ENCODE data around the gene TRIM71. TPM values are rescaled to one million over a fixed set of nuclear protein-coding genes. Genes with fewer than 3 reads are reported as not detected.

Gene TRIM71
- total RNA-seq, 1 donor from 2014 or later = 106 TPM

DNA sequence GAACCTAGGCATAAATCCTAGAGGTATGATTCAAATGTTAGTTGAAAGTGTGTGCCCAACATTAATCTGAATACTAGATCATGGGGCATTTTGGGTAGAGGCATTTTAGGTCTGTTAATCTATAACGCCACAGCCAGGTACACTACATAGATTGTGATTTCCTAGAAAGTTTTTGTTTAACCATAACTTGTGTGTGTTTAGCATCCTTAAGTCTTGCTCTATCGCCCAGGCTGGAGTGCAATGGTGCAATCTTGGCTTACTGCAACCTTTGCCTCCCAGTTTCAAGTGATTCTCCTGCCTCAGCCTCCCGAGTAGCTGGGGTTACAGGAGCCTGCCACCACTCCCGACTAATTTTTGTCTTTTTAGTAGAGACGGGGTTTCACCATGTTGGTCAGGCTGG is 59.1 kb downstream of the TRIM71 start:
- Mint-ChIP-seq H3K36me3 (peaks cover 41% of the 10 kb centered on the region), H3K9me3 (peaks cover 5% of the 10 kb centered on the region), H3K27me3 (ENCODE audit: insufficient read depth, low read depth) (no peaks in the 10 kb centered on the region), H3K4me1 (peaks cover 30% of the 10 kb centered on the region), H3K27ac (no peak overlapping the region), H3K4me3 (no peak overlapping the region)
- Histone ChIP-seq H2AFZ (replicated peaks) (no peak overlapping the region), H3K9ac (no peak overlapping the region), H3K9me3 (ENCODE audit: low read depth) (no peaks in the 10 kb centered on the region), H3K4me3 (no peak overlapping the region), H3K36me3 (peaks cover 7% of the 10 kb centered on the region), H4K20me1 (ENCODE audit: low read depth) (peaks cover 93% of the 10 kb centered on the region), H3K4me2 (no peak overlapping the region), H3K79me2 (ENCODE audit: low read depth) (peaks cover 100% of the 10 kb centered on the region), H3K27ac (no peak overlapping the region), H3K4me1 (peaks cover 38% of the 10 kb centered on the region), H3K27me3 (no peaks in the 10 kb centered on the region), H3F3A (ENCODE audit: low read depth) (peaks cover 11% of the 10 kb centered on the region)
- TF ChIP-seq EZH2 (IDR thresholded peaks at IDR 0.05) (no peak), EZH2phosphoT487 (IDR thresholded peaks at IDR 0.05) (no peak)
- TF ChIP-seq, protein P1, sequence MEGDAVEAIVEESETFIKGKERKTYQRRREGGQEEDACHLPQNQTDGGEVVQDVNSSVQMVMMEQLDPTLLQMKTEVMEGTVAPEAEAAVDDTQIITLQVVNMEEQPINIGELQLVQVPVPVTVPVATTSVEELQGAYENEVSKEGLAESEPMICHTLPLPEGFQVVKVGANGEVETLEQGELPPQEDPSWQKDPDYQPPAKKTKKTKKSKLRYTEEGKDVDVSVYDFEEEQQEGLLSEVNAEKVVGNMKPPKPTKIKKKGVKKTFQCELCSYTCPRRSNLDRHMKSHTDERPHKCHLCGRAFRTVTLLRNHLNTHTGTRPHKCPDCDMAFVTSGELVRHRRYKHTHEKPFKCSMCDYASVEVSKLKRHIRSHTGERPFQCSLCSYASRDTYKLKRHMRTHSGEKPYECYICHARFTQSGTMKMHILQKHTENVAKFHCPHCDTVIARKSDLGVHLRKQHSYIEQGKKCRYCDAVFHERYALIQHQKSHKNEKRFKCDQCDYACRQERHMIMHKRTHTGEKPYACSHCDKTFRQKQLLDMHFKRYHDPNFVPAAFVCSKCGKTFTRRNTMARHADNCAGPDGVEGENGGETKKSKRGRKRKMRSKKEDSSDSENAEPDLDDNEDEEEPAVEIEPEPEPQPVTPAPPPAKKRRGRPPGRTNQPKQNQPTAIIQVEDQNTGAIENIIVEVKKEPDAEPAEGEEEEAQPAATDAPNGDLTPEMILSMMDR (IDR thresholded peaks at IDR 0.05) = no peak
- DNase-seq (ENCODE audit: low spot score) = no peak

DNA sequence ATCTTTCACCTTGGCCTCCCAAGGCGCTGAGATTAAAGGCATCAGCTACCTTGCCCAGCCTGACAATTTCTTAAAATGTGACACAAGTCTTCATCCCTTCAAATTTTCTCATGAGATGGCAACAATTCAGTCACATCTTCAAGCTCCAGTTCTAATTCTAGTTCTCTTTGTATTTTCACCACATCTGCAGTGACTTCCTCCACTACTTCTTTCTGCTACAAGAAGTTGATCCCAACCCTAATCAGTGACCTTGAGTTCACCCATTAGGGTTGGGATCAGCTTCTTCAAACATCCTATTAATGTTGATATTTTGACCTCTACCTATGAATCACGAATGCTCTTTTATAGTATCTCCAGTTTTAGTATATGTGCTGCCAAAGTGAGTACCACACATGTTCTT is 59.8 kb downstream of the TRIM71 start:
- peaks cover 93% of the 10 kb centered on the region for H4K20me1 ChIP-seq (ENCODE audit: low read depth)
- H3K27me3 ChIP-seq = no peaks in the 10 kb centered on the region
- H3K4me3 Mint-ChIP-seq = no peak overlapping the region
- no peaks in the 10 kb centered on the region for H3K9me3 ChIP-seq (ENCODE audit: low read depth)
- no peak overlapping the region for H3K4me3 ChIP-seq
- no peak overlapping the region for H3K4me2 ChIP-seq
- no peak overlapping the region for H3K9ac ChIP-seq
- H3F3A ChIP-seq (ENCODE audit: low read depth) = peaks cover 11% of the 10 kb centered on the region
- no peak overlapping the region for H3K27ac Mint-ChIP-seq
- DNase-seq (ENCODE audit: low spot score) = no peak
- H2AFZ ChIP-seq (replicated peaks) = no peak overlapping the region
- H3K36me3 ChIP-seq = peaks cover 7% of the 10 kb centered on the region
- peaks cover 100% of the 10 kb centered on the region for H3K79me2 ChIP-seq (ENCODE audit: low read depth)
- H3K36me3 Mint-ChIP-seq = peaks cover 41% of the 10 kb centered on the region
- H3K9me3 Mint-ChIP-seq = peaks cover 5% of the 10 kb centered on the region
- TF ChIP-seq EZH2phosphoT487 (IDR thresholded peaks at IDR 0.05) = no peak
- TF ChIP-seq, protein P1 (IDR thresholded peaks at IDR 0.05) = no peak
- no peak for TF ChIP-seq EZH2 (IDR thresholded peaks at IDR 0.05)
- no peak overlapping the region for H3K27ac ChIP-seq
- H3K27me3 Mint-ChIP-seq (ENCODE audit: insufficient read depth, low read depth) = no peaks in the 10 kb centered on the region
- H3K4me1 Mint-ChIP-seq = peaks cover 25% of the 10 kb centered on the region
- H3K4me1 ChIP-seq = peaks cover 38% of the 10 kb centered on the region

DNA sequence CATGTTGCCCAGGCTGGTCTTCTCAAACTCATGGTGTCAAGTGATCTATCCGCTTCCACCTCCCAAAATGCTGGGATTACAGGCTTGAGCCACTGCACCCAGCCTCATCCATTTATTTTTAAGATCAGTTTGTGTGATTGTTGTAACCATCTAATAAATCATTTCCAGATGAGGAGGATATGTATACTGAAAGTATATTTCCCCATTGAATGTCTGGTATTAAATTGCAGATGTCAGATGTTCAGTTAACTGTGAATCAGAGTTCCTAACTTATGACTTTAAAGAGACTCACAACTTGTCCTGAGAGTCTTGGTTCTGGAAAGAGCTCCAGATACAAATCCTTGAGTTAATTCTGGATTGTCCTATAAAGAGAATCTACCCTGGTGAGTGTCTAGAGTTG is 62.4 kb downstream of the TRIM71 start:
- H3K4me3 Mint-ChIP-seq = no peak overlapping the region

More for the DNA sequence above, 62.4 kb downstream of the TRIM71 start:
- H3K4me2 ChIP-seq = no peak overlapping the region
- no peaks in the 10 kb centered on the region for H3K27me3 ChIP-seq
- H3K9me3 ChIP-seq (ENCODE audit: low read depth) = no peaks in the 10 kb centered on the region
- H3K9ac ChIP-seq = no peak overlapping the region
- no peak for DNase-seq (ENCODE audit: low spot score)
- H3K79me2 ChIP-seq (ENCODE audit: low read depth) = peaks cover 100% of the 10 kb centered on the region
- TF ChIP-seq EZH2phosphoT487 (IDR thresholded peaks at IDR 0.05) = no peak
- TF ChIP-seq, protein P1 (IDR thresholded peaks at IDR 0.05) = no peak
- TF ChIP-seq EZH2 (IDR thresholded peaks at IDR 0.05) = no peak
- no peaks in the 10 kb centered on the region for H3K27me3 Mint-ChIP-seq (ENCODE audit: insufficient read depth, low read depth)
- H2AFZ ChIP-seq (replicated peaks) = no peak overlapping the region
- H3K9me3 Mint-ChIP-seq = peaks cover 5% of the 10 kb centered on the region
- peaks cover 47% of the 10 kb centered on the region for H3K36me3 Mint-ChIP-seq
- peaks cover 31% of the 10 kb centered on the region for H3K4me1 ChIP-seq
- peaks cover 25% of the 10 kb centered on the region for H3K4me1 Mint-ChIP-seq
- peaks cover 93% of the 10 kb centered on the region for H4K20me1 ChIP-seq (ENCODE audit: low read depth)
- no peak overlapping the region for H3K27ac Mint-ChIP-seq
- H3K27ac ChIP-seq = no peak overlapping the region
- H3F3A ChIP-seq (ENCODE audit: low read depth) = peaks cover 12% of the 10 kb centered on the region
- peaks cover 10% of the 10 kb centered on the region for H3K36me3 ChIP-seq
- H3K4me3 ChIP-seq = no peak overlapping the region
